Measurements from ENCODE around the gene CHN2. TPM values are rescaled to one million over a fixed set of nuclear protein-coding genes. Genes with fewer than 3 reads are reported as not detected.

CHN2 gene
- total RNA-seq, 1 donor from 2014 or later = 5.7 TPM

DNA sequence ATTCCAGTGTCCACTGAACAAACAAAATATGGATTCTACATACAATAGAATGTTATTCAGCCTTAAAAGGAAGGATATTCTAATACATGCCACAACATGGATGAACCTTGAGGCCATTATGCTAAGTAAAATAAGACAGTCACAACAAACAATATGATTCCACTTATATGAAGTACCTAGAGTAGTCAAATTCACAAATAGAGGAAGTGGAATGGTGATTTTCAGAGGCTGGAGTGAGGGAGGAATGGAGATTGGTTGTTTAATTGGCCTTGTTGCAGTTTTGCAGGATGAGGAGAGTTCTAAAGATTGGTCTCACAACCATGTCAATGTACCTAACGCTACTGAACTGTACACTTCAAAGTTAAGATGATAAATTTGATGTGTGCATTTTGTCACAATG is 119.6 kb downstream of the CHN2 start:
- TF ChIP-seq, protein P1, sequence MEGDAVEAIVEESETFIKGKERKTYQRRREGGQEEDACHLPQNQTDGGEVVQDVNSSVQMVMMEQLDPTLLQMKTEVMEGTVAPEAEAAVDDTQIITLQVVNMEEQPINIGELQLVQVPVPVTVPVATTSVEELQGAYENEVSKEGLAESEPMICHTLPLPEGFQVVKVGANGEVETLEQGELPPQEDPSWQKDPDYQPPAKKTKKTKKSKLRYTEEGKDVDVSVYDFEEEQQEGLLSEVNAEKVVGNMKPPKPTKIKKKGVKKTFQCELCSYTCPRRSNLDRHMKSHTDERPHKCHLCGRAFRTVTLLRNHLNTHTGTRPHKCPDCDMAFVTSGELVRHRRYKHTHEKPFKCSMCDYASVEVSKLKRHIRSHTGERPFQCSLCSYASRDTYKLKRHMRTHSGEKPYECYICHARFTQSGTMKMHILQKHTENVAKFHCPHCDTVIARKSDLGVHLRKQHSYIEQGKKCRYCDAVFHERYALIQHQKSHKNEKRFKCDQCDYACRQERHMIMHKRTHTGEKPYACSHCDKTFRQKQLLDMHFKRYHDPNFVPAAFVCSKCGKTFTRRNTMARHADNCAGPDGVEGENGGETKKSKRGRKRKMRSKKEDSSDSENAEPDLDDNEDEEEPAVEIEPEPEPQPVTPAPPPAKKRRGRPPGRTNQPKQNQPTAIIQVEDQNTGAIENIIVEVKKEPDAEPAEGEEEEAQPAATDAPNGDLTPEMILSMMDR (IDR thresholded peaks at IDR 0.05; ENCODE audit: insufficient read depth, low read length, poor library complexity, severe bottlenecking) = no peak
- Histone ChIP-seq H3K27me3 (ENCODE audit: control insufficient read depth, insufficient read depth, low read length) (peaks cover 2% of the 10 kb centered on the region), H3K36me3 (ENCODE audit: control insufficient read depth, insufficient read depth, low read length) (no peaks in the 10 kb centered on the region), H3K4me3 (ENCODE audit: low read depth, low read length) (no peak overlapping the region)
- no peak for DNase-seq (ENCODE audit: low read depth)

DNA sequence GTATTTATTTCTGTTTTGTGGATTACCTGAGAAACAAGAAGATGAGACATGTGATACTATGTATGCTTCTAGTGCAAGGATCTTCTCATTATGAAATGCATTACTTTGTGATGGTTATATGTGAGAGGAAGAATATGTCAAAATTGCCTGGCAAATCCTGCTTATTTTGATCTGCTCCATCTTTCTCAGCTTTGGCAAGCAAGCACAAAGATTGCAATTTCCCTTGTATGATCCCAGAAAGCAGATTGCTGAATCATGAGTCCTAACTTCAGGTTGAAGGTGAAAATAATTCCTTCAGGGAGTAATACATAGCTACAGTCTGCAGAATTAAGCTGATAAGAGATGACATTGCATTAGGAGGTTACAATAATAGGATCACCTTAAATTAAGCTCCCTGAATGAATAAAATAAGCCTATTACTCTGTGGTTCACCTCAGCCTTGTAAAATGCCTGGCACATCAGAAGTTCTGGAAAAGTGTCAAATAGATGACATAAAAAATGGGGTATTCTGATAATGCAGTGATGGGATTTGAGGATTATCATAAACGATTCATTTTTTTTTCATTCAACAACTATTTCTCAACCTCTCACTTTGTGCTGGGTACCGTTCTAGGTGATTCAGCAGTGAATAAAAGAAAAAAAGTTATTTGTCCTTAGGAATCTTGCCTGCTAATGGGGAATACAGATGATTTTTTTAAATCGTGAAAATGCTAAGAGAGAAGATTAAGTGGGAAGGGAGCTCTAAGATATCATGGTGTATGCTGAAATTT is 120.7 kb downstream of the CHN2 start:
- H3K36me3 ChIP-seq (ENCODE audit: control insufficient read depth, insufficient read depth, low read length) = no peaks in the 10 kb centered on the region
- H3K4me3 ChIP-seq (ENCODE audit: low read depth, low read length) = no peak overlapping the region
- peaks cover 2% of the 10 kb centered on the region for H3K27me3 ChIP-seq (ENCODE audit: control insufficient read depth, insufficient read depth, low read length)
- TF ChIP-seq, protein P1 (IDR thresholded peaks at IDR 0.05; ENCODE audit: insufficient read depth, low read length, poor library complexity, severe bottlenecking) = no peak
- no peak for DNase-seq (ENCODE audit: low read depth)

DNA sequence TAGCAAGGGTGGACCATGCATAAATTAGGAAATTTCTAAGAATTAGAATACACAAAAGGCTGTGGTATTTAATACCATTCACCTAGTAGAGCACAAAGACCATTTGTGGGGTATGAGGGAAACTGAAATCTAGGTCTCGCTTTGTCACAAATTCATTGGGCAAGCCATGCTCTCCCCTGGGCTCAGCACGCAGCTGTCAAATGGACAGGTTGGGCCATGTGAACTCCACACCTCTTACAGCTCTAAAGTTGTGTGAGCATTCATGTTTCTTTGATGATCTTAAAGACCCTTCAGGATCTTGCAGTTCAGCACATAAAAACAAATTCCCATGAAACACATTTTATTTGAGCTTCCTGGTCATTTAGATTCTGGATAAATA is 121.3 kb downstream of the CHN2 start:
- Histone ChIP-seq H3K4me3 (ENCODE audit: low read depth, low read length) (no peak overlapping the region), H3K36me3 (ENCODE audit: control insufficient read depth, insufficient read depth, low read length) (no peaks in the 10 kb centered on the region), H3K27me3 (ENCODE audit: control insufficient read depth, insufficient read depth, low read length) (peaks cover 2% of the 10 kb centered on the region)
- TF ChIP-seq, protein P1 (IDR thresholded peaks at IDR 0.05; ENCODE audit: insufficient read depth, low read length, poor library complexity, severe bottlenecking) = no peak
- no peak for DNase-seq (ENCODE audit: low read depth)

- no peak overlapping the region for H3K4me3 ChIP-seq (ENCODE audit: low read depth, low read length)
- H3K36me3 ChIP-seq (ENCODE audit: control insufficient read depth, insufficient read depth, low read length) = no peaks in the 10 kb centered on the region
- peaks cover 2% of the 10 kb centered on the region for H3K27me3 ChIP-seq (ENCODE audit: control insufficient read depth, insufficient read depth, low read length)
- DNase-seq (ENCODE audit: low read depth) = no peak
- TF ChIP-seq, protein P1 (IDR thresholded peaks at IDR 0.05; ENCODE audit: insufficient read depth, low read length, poor library complexity, severe bottlenecking) = no peak
Measured at GRCh38 chr7:29316926-29317325, 122.4 kb downstream of the CHN2 start.

- H3K27me3 ChIP-seq (ENCODE audit: control insufficient read depth, insufficient read depth, low read length) = no peaks in the 10 kb centered on the region
- no peak for DNase-seq (ENCODE audit: low read depth)
- no peak overlapping the region for H3K4me3 ChIP-seq (ENCODE audit: low read depth, low read length)
- H3K36me3 ChIP-seq (ENCODE audit: control insufficient read depth, insufficient read depth, low read length) = no peaks in the 10 kb centered on the region
- TF ChIP-seq, protein P1 (IDR thresholded peaks at IDR 0.05; ENCODE audit: insufficient read depth, low read length, poor library complexity, severe bottlenecking) = no peak
Measured at GRCh38 chr7:29318853-29319718, 124.5 kb downstream of the CHN2 start.

All from kidney epithelial cell (primary cell).